Testis (tissue), 2 donors: ENCODE results near the gene ESR2.

Experiments
- POLR2A ChIP-seq: fragments of 450-650 bp; IDR thresholded peaks from one replicate; pipeline ENCODE4 v1.6.1; 2017; ENCODE audit warnings: antibody characterized with exemption, mild to moderate bottlenecking, moderate library complexity
- TF ChIP-seq, protein P1 (sequence below), 3 experiments: fragments of 450-650 bp in 2 of 3; fragments of 200-600 bp in 1 of 3; sonication (generic) in 1 of 3; IDR thresholded peaks; one replicate each; pipeline ENCODE4 v1.5.1; 2016 to 2019; ENCODE audit warnings: antibody characterized with exemption in 3 of 3, mild to moderate bottlenecking in 2 of 3, moderate library complexity in 1 of 3

DNA sequence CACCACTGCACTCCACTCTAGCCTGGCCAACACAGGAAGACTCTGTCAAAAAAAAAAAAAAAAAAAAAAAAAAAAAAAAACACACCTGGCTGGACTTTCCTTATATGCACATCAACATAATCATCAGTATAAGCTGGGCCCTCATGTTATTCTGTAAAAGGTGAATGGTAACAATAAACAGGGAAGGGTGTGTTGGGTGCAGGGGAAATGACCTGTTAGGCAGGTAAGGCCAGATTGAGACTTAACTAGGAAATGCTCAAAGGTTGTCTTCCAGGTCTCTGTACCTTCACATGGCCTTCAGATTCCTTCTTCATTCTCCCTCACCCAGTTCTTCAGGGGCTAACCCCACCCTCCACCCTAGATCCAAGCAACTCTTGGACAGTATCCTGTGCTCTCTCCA is 47.5 kb downstream of the ESR2 start:
- TF ChIP-seq, protein P1, sequence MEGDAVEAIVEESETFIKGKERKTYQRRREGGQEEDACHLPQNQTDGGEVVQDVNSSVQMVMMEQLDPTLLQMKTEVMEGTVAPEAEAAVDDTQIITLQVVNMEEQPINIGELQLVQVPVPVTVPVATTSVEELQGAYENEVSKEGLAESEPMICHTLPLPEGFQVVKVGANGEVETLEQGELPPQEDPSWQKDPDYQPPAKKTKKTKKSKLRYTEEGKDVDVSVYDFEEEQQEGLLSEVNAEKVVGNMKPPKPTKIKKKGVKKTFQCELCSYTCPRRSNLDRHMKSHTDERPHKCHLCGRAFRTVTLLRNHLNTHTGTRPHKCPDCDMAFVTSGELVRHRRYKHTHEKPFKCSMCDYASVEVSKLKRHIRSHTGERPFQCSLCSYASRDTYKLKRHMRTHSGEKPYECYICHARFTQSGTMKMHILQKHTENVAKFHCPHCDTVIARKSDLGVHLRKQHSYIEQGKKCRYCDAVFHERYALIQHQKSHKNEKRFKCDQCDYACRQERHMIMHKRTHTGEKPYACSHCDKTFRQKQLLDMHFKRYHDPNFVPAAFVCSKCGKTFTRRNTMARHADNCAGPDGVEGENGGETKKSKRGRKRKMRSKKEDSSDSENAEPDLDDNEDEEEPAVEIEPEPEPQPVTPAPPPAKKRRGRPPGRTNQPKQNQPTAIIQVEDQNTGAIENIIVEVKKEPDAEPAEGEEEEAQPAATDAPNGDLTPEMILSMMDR (IDR thresholded peaks at IDR 0.05) = no peak
- no peak for TF ChIP-seq POLR2A
